Stimulated activated CD4-positive, alpha-beta T cell treated with anti-CD3 and anti-CD28 coated beads, TNF-alpha, amount 100 ng/mL, for 4 hours (primary cell): ENCODE results near the gene EXOC8.

Source experiments
- DNase-seq, 3 experiments: peaks; one replicate each; pipeline ENCODE4 v3.0.0-alpha.2; 2020; ENCODE audit warnings: low read depth in 3 of 3

The EXOC8 gene

GRCh38 chr1:231337472-231338269 lies at the start of gene EXOC8:
EXOC8 (minus strand) TSS chr1:231337852; CDS start chr1:231337745, 107 bp downstream.
- DNase-seq, result peak; percentile 93 to 96 (median 96)

DNA sequence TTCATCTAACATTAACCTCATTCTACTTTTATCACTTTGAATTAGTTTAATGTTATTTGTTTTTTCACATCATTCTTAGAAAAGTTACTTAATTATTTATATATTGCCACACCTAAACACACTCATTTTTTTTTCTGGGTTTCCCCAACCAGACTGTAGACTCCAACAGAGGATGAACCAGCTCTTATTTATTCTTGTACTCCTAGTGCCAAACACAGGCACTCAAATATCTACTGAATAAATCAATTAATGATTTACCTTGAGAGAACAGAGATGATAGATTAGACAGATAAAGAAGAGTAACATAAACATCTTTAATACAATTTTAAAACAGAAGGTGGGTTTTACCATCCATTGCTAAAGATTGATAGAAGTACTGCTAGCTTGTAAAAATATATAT lies 48.8 kb upstream of the EXOC8 start:
- no peak for DNase-seq

GRCh38 chr1:231385416-231385748 lies 47.7 kb upstream of the EXOC8 start:
- DNase-seq, result no peak

- DNase-seq, result no peak
These were observed 47.2 kb upstream of the EXOC8 start for GRCh38 chr1:231384696-231385415.

GRCh38 chr1:231383159-231383860 lies 45.7 kb upstream of the EXOC8 start:
- no peak for DNase-seq

- DNase-seq, result no peak
These were observed 44.8 kb upstream of the EXOC8 start for GRCh38 chr1:231382426-231382825.

DNA sequence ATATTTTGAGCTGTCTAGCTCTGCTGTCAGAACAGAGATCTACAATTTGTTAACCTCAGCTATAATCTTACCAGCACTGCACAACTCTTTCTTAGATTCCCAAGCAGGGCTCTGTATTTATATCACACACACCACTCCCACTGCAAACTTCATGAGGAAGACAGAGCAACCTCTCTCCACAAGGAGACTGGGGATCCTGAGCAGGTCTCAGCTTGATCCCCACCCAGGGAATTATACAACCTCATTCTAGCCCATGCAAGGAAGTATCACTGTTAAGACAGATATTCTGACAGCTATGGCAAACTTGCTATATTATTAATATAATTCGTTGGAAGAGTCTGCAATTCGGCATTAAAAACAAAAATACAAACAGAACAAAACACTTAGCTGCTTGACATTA lies 44.1 kb upstream of the EXOC8 start:
- no peak for DNase-seq

- DNase-seq, result no peak
These were observed 39.4 kb upstream of the EXOC8 start for GRCh38 chr1:231376875-231377549.

DNA sequence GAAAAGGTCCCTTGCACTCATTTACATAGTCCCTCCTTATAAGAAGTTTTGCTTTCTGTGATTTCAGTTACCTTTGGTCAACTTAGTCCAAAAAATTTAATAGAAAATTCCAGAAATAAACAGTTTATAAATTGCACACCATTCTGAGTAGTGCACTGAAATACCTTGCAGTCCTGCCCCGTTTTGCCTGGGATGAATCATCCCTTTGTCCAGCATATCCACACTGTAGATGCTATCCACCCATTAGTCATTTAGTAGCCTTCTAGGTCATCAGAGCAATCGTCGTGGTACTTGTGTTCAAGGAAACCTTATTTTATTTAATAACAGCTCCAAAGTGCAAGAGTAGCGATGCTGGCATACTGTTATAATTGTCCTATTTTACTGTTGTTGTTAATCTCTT lies 38.4 kb upstream of the EXOC8 start:
- no peak for DNase-seq

DNA sequence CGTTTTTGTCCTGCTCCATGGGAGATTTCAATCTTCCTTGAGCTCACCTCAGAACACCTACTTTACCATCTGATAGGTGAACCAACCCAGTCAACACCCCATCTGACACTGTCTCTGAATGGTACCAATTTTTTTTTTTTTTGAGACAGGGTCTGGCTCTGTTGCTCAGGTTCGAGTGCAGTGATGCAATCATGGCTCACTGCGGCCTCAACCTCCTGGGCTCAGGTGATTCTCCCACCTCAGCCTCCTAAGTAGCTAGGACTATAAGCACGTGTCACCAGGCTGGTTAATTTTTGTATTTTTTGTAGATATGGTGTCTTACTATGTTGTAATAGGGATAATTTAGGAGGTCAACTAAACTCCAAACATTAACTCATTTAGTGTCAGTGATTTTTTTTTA lies 36.7 kb upstream of the EXOC8 start:
- DNase-seq, result no peak

GRCh38 chr1:231372501-231372900 lies 34.8 kb upstream of the EXOC8 start:
- no peak for DNase-seq

GRCh38 chr1:231369282-231369681 lies 31.6 kb upstream of the EXOC8 start:
- no peak for DNase-seq

DNA sequence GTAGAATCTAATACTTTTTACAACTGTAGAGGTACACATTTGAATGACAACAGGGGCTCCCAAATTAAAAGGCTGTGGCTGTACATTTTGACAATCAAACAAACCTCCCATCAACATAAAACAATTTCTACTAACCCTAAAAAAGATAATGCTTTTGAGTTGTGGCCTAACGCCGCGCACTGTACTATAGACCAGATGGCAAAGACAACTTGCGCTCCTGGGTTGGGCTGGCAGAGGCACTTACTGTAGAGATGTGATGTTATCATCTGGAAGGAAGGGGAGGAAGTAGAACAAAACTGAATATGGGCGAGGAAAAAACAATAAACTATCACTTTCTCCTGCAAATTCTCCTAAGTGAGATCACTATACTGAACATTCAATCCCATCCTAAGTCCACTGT lies 26.5 kb upstream of the EXOC8 start:
- DNase-seq, result no peak

- no peak for DNase-seq
These were observed 26.0 kb upstream of the EXOC8 start for GRCh38 chr1:231363624-231364023.

- DNase-seq, result no peak
These were observed 24.7 kb upstream of the EXOC8 start for GRCh38 chr1:231362325-231362724.

DNA sequence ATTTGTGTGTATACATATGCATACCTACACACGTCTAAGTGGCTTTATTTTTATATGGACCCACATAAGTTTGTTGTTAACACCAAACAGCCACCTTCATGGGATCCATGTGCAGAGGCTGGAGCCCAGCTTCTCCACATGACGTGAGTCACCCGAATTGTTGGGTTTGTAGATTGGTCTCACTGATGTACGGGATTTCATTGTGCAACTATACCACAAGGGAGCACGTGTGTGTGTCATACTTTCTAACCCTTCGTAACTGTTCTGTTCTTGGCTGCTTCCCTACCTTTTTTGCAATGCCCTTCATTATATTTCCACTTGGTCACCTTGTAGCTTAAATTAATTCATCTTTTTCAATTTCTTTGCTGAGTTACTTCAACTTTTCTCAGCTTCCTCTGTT lies 21.5 kb upstream of the EXOC8 start:
- no peak for DNase-seq

- no peak for DNase-seq
These were observed 20.2 kb upstream of the EXOC8 start for GRCh38 chr1:231357831-231358354.

- DNase-seq, result no peak
These were observed 19.6 kb upstream of the EXOC8 start for GRCh38 chr1:231357187-231357772.

DNA sequence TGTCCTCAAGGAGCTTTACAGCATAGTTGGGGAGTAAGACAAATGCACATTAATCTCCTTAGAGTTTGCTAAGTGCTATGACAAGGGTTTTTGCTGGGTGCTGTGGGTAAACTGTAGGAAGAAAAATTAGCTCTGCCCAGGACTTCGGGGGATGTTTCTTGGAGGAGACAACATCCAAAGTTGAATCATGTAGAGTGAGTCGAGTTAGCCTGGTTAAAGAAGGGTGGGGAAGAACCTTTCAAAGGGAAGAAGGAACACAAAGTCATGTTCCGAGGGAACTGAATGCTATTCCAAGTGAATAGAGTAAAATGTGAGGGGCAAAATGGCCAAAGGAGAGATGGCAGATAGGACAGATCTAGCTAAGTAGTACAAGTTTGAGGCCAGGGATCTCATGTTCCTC lies 17.5 kb upstream of the EXOC8 start:
- no peak for DNase-seq

DNA sequence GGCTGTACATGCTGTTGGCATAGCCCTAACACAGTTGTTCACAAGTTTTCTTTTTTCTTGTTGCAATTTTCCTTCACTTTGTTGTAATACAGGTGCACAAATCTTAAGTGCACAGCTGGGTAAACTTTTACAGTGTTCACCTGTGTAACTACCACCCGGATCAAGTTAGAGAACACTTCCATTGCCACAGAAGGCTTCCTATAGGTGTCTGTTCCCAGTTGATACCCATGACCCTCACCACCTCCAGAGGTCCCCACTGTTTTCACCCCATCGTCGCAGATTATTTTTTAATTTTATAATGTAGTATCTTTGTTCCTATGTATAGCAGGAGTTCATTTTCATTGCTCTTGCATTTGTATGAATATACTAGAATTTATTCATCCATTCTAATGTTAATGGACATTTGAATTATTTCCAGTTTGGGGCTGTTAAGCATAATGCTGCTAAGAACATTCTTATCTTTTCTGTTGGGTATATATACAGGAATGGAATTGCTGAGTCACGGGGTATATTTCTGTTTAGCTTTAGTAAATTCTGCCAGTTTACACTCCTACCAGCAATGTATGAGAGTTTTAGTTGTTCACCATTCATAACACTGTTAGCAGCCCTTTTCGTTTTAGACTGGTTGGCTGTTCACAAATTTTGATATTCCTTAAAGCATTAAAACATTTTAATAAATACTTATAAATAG lies 16.8 kb upstream of the EXOC8 start:
- DNase-seq, result no peak

DNA sequence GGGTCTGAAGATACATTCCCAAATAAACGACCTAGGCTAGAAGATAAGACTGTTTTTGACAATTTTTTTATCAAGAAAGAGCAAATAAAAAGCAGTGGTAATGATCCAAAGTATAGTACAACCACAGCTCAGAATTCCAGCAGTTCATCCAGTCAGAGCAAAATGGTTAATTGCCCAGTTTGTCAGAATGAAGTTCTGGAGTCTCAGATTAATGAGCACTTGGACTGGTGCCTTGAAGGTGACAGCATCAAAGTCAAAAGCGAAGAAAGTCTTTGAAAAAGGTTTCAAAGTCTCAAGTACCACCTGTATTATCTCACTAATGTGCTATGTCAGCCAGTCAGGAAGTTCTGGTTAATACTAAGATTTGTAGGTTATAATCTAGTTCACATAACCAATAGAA lies 15.4 kb upstream of the EXOC8 start:
- DNase-seq, result no peak
